GM23248 (cell line): ENCODE measurements around the gene ZNF75A.

Experiments used
- EZH2 ChIP-seq: fragments of 200-600 bp; sonication (generic); IDR thresholded peaks from 2 replicates; pipeline ENCODE4 v1.6.1; 2018; ENCODE audit warnings: antibody characterized with exemption, mild to moderate bottlenecking; ENCODE audit not compliant: insufficient read depth, poor library complexity, severe bottlenecking
- EZH2phosphoT487 ChIP-seq: fragments of 200-600 bp; sonication (generic); IDR thresholded peaks from 2 replicates; pipeline ENCODE4 v1.6.1; 2018; ENCODE audit warnings: antibody characterized with exemption, moderate library complexity, mild to moderate bottlenecking, low read depth; ENCODE audit not compliant: insufficient read depth

DNA sequence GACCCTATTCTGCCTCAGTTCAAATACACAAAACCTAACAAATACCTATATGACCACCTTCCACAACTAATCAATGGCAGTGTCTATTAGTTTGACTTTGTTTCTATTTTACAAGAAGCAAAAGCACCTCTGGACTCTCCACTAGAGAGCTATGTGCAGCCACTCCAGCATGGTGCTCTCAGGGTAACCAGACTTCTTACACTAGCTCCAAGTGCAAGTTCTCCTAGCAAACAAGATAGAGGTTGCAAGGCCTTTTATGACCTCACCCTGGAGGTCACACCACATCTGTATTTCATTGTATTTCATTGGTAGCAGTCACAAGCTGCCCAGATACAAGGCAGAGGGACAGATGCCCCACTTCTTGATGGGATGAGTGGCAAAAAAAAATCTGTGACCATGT is 30.4 kb upstream of the ZNF75A start:
- TF ChIP-seq EZH2 (no peak), EZH2phosphoT487 (no peak)
